ENCODE measurements around the gene CALHM5. TPM values are rescaled to one million over a fixed set of nuclear protein-coding genes. Genes with fewer than 3 reads are reported as not detected.
A peak's percentile ranks its signal among the peaks of the same experiment; 100 is the strongest.

The CALHM5 gene
- total RNA-seq, 3 donors from 2014 or later, result not detected

DNA sequence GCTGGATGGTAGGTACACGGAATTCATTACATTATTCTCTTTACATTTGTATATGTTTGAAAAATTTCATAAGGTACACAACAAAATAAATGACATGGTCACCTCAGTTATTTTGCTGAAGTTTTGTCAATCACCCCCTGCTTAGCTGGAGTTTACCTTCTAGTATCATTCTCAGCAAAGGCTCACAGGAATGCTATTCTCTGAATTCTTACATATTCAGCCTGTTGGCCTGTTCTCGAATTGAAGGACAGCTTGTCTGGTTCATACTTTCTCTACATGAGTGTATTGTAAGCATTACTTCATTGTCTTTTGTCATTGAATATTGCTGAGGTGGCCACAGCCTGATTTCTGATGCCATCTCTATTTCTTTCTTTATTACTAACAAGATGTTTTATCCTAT, 12.8 kb downstream of the CALHM5 start:
- Mint-ChIP-seq H3K4me3 (no peak overlapping the region), H3K4me1 (ENCODE audit: low read depth) (no peaks in the 10 kb centered on the region), H3K36me3 (ENCODE audit: insufficient read depth) (no peaks in the 10 kb centered on the region), H3K27me3 (ENCODE audit: low read depth) (no peaks in the 10 kb centered on the region), H3K9me3 (no peaks in the 10 kb centered on the region)
- no peak for DNase-seq
- no peak for ATAC-seq

- H3K4me3 Mint-ChIP-seq, result no peak overlapping the region
These were observed 16.7 kb downstream of the CALHM5 start for GRCh38 chr6:116528133-116528532.

DNA sequence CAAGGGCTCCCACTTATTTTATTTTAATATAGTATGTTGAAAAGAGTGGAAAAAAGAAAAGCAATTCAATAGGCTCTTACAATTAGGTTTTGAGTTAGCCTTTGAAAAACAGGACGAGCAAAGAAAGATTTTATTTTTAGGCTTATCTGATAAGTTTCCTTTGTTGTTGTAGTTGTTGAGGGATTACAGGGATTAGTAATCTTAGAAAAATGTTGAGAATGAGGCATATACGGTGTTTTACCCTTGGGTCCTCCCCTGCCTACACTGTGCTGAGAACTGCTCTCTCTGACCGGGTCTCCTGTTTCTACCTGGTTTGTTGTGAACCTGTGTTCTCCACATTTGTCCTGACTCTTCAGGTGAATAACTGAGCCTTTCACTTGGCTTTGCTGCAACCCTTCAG, 17.3 kb downstream of the CALHM5 start:
- DNase-seq, result no peak
- Mint-ChIP-seq H3K4me1 (ENCODE audit: low read depth) (no peaks in the 10 kb centered on the region), H3K4me3 (no peak overlapping the region), H3K27me3 (ENCODE audit: low read depth) (peaks cover 22% of the 10 kb centered on the region), H3K36me3 (ENCODE audit: insufficient read depth) (no peaks in the 10 kb centered on the region), H3K9me3 (no peaks in the 10 kb centered on the region)
- no peak for ATAC-seq

More at GRCh38 chr6:116528133-116528532, 16.7 kb downstream of the CALHM5 start:
- DNase-seq, result no peak
- no peak for ATAC-seq
- H3K9me3 Mint-ChIP-seq, result no peaks in the 10 kb centered on the region
- no peaks in the 10 kb centered on the region for H3K36me3 Mint-ChIP-seq (ENCODE audit: insufficient read depth)
- H3K4me1 Mint-ChIP-seq (ENCODE audit: low read depth), result no peaks in the 10 kb centered on the region
- H3K27me3 Mint-ChIP-seq (ENCODE audit: low read depth), result peaks cover 17% of the 10 kb centered on the region

DNA sequence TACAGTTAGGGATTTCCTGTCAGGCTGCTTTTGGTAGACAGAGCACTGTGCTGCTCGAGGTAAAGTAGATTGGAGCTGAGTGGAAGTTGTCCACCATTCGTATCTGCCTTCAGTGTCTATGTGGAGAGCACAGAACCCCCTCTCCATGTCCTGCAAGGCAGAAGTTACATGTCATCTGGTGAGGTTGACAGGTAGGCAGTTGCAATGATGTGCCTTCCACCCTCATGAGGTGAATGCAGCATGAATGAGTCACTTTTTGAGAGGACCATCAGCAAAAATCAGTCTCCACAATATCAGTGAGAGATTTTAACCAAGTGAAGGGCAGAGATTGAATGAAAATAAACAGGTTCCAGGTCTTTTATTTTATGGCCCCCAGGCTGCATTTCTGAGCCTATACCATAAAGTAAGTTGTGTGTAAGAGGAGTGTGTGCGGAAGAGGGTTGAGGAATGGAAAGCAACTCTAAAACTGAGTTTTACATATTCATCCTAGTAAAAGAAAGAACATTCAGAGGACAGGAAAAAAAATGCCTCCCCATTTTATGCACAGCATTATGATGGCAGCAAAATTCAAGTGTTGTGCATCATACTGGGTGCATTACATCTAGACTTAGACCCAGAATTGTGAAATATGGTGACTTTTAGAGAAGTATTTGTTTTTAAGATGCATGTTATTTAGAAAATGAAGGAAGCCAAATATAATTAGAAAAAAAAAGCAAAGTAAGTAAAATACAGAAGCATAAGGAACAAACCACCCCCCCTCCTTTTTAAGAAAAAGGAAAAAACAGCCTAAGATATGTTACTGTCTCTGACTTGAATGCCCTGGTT, 18.2 kb downstream of the CALHM5 start:
- Mint-ChIP-seq H3K9me3 (no peaks in the 10 kb centered on the region), H3K4me1 (ENCODE audit: low read depth) (no peaks in the 10 kb centered on the region), H3K27me3 (ENCODE audit: low read depth) (peaks cover 25% of the 10 kb centered on the region), H3K36me3 (ENCODE audit: insufficient read depth) (no peaks in the 10 kb centered on the region), H3K4me3 (no peak overlapping the region)
- DNase-seq, result no peak
- no peak for ATAC-seq

GRCh38 chr6:116530436-116530835, 19.0 kb downstream of the CALHM5 start:
- Mint-ChIP-seq H3K36me3 (ENCODE audit: insufficient read depth) (no peaks in the 10 kb centered on the region), H3K4me3 (no peak overlapping the region), H3K27me3 (ENCODE audit: low read depth) (peaks cover 25% of the 10 kb centered on the region), H3K9me3 (no peaks in the 10 kb centered on the region), H3K4me1 (ENCODE audit: low read depth) (no peaks in the 10 kb centered on the region)
- no peak for ATAC-seq
- DNase-seq, result no peak

- Mint-ChIP-seq H3K4me1 (ENCODE audit: low read depth) (peaks cover 4% of the 10 kb centered on the region), H3K36me3 (ENCODE audit: insufficient read depth) (no peaks in the 10 kb centered on the region), H3K4me3 (no peak overlapping the region), H3K9me3 (no peaks in the 10 kb centered on the region), H3K27me3 (ENCODE audit: low read depth) (peaks cover 25% of the 10 kb centered on the region)
- DNase-seq (peak; percentile 50), ATAC-seq (peak; percentile 88 to 93)
These were observed 20.5 kb downstream of the CALHM5 start for GRCh38 chr6:116531675-116532570.

- DNase-seq (no peak), ATAC-seq (no peak)
- Mint-ChIP-seq H3K27me3 (ENCODE audit: low read depth) (peaks cover 25% of the 10 kb centered on the region), H3K9me3 (no peaks in the 10 kb centered on the region), H3K36me3 (ENCODE audit: insufficient read depth) (no peaks in the 10 kb centered on the region), H3K4me1 (ENCODE audit: low read depth) (peaks cover 4% of the 10 kb centered on the region), H3K4me3 (no peak overlapping the region)
These were observed 22.0 kb downstream of the CALHM5 start for GRCh38 chr6:116533233-116533957.

DNA sequence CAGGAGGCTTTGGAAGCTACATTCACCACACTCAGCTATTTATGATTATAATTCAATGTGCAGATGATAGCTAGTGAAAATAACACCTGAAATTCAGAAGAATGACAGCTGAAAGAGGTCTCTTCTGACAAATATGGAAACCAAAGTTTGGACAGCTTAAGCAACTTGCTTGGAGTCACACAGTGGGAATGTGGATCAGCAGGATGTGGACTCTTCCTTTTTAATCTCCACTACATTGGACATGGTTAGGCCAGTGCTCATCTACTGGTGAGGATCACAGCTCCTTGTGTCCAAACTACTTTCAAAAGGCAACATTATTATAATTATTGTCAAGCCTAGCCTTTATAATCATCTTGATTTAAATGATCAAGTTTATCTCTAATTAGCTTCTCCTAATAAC, 23.7 kb downstream of the CALHM5 start:
- DNase-seq, result no peak
- H3K27me3 Mint-ChIP-seq (ENCODE audit: low read depth), result peaks cover 28% of the 10 kb centered on the region
- no peaks in the 10 kb centered on the region for H3K9me3 Mint-ChIP-seq
- no peak overlapping the region for H3K4me3 Mint-ChIP-seq
- ATAC-seq, result no peak
- H3K4me1 Mint-ChIP-seq (ENCODE audit: low read depth), result peaks cover 4% of the 10 kb centered on the region
- H3K36me3 Mint-ChIP-seq (ENCODE audit: insufficient read depth), result no peaks in the 10 kb centered on the region

GRCh38 chr6:116536216-116536621, 24.8 kb downstream of the CALHM5 start:
- Mint-ChIP-seq H3K27me3 (ENCODE audit: low read depth) (peaks cover 32% of the 10 kb centered on the region), H3K4me1 (ENCODE audit: low read depth) (peaks cover 4% of the 10 kb centered on the region), H3K9me3 (no peaks in the 10 kb centered on the region), H3K4me3 (no peak overlapping the region), H3K36me3 (ENCODE audit: insufficient read depth) (no peaks in the 10 kb centered on the region)
- ATAC-seq (peak; percentile 18 to 44), DNase-seq (no peak)

DNA sequence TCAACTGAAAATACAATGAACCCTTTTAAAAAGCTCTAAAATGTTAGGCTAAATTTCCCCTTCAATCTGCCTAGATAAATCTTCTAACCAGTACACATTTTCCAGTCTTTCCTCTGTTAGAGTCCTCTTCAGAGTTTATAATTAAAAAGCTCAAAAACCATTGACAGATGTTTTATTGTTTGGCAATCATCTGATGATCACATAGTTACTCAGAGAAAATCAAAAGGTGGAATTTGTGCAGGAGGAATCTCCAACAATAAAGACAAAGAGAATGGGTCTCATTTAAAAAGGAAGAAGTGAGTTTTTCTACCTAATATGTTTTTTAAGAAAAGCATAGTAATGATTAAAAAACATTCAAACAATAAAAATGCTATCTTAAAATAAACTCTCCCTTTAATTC, 31.0 kb downstream of the CALHM5 start:
- H3K4me3 Mint-ChIP-seq, result no peak overlapping the region
- ATAC-seq (no peak), DNase-seq (no peak)
- peaks cover 23% of the 10 kb centered on the region for H3K27me3 Mint-ChIP-seq (ENCODE audit: low read depth)
- no peaks in the 10 kb centered on the region for H3K36me3 Mint-ChIP-seq (ENCODE audit: insufficient read depth)
- no peaks in the 10 kb centered on the region for H3K9me3 Mint-ChIP-seq
- H3K4me1 Mint-ChIP-seq (ENCODE audit: low read depth), result no peaks in the 10 kb centered on the region

DNA sequence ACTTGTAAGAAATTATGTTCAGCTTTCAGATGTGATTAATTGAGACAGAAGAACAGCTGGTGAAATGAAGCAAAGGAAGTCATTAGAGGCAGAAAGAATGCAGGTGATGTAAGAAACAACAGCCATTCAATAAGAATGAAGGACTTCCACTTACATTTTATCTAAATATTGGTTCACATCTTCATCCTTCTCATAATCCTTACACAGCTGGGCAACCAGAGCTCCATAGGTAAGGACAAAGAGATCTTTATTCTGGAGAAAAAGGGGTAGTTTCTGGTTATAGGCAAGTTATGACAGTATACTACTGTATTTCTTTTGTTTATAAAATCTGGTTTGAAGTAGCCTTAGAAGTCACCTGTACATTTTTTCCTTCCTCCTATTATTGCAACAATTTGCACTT, 31.7 kb downstream of the CALHM5 start:
- H3K9me3 Mint-ChIP-seq, result no peaks in the 10 kb centered on the region
- no peak for DNase-seq
- H3K4me3 Mint-ChIP-seq, result no peak overlapping the region
- no peaks in the 10 kb centered on the region for H3K36me3 Mint-ChIP-seq (ENCODE audit: insufficient read depth)
- no peaks in the 10 kb centered on the region for H3K4me1 Mint-ChIP-seq (ENCODE audit: low read depth)
- no peak for ATAC-seq
- H3K27me3 Mint-ChIP-seq (ENCODE audit: low read depth), result peaks cover 23% of the 10 kb centered on the region

GRCh38 chr6:116545651-116546050, 34.2 kb downstream of the CALHM5 start, which contains the start of gene TRAPPC3L:
Gene TRAPPC3L (minus strand): TSS chr6:116545684. CDS start chr6:116545514, 170 bp downstream.
- DNase-seq, result no peak
- Mint-ChIP-seq H3K36me3 (ENCODE audit: insufficient read depth) (no peaks in the 10 kb centered on the region), H3K27me3 (ENCODE audit: low read depth) (peaks cover 16% of the 10 kb centered on the region), H3K4me3 (no peak within 1 kb of the TSS), H3K9me3 (no peaks in the 10 kb centered on the region), H3K4me1 (ENCODE audit: low read depth) (no peaks in the 10 kb centered on the region)
- no peak for ATAC-seq

- DNase-seq (no peak), ATAC-seq (no peak)
- no peaks in the 10 kb centered on the region for H3K4me1 Mint-ChIP-seq (ENCODE audit: low read depth)
- H3K4me3 Mint-ChIP-seq, result no peak overlapping the region
- H3K27me3 Mint-ChIP-seq (ENCODE audit: low read depth), result peaks cover 14% of the 10 kb centered on the region
- no peaks in the 10 kb centered on the region for H3K36me3 Mint-ChIP-seq (ENCODE audit: insufficient read depth)
- no peaks in the 10 kb centered on the region for H3K9me3 Mint-ChIP-seq
These were observed 35.9 kb downstream of the CALHM5 start for GRCh38 chr6:116547358-116547757.

GRCh38 chr6:116550796-116551195, 39.4 kb downstream of the CALHM5 start:
- DNase-seq (no peak), ATAC-seq (no peak)
- Mint-ChIP-seq H3K4me1 (ENCODE audit: low read depth) (no peaks in the 10 kb centered on the region), H3K36me3 (ENCODE audit: insufficient read depth) (no peaks in the 10 kb centered on the region), H3K9me3 (no peaks in the 10 kb centered on the region), H3K27me3 (ENCODE audit: low read depth) (peaks cover 9% of the 10 kb centered on the region), H3K4me3 (no peak overlapping the region)

Data from activated T-cell treated with anti-CD3 and anti-CD28 coated beads, Interleukin-2, amount 50 U/mL, for 4 hours (primary cell).